HFF-Myc (cell line): ENCODE results near the gene PIGZ.

Source experiments
- DNase-seq: peaks from one replicate; pipeline ENCODE4 v3.0.0-alpha.2; 2011; ENCODE audit warnings: low read depth; ENCODE audit errors: extremely low read depth
- H3K4me3 ChIP-seq: replicated peaks from 2 replicates; pipeline ENCODE4 v1.5.1; 2011; ENCODE audit warnings: low read depth, mild to moderate bottlenecking, control low read depth, low read length
- TF ChIP-seq, protein P1 (sequence below): IDR thresholded peaks from 2 replicates; pipeline ENCODE4 v1.5.1; 2012; ENCODE audit warnings: mild to moderate bottlenecking, low read depth, low read length, control low read depth; ENCODE audit errors: missing control alignments

PIGZ gene

DNA sequence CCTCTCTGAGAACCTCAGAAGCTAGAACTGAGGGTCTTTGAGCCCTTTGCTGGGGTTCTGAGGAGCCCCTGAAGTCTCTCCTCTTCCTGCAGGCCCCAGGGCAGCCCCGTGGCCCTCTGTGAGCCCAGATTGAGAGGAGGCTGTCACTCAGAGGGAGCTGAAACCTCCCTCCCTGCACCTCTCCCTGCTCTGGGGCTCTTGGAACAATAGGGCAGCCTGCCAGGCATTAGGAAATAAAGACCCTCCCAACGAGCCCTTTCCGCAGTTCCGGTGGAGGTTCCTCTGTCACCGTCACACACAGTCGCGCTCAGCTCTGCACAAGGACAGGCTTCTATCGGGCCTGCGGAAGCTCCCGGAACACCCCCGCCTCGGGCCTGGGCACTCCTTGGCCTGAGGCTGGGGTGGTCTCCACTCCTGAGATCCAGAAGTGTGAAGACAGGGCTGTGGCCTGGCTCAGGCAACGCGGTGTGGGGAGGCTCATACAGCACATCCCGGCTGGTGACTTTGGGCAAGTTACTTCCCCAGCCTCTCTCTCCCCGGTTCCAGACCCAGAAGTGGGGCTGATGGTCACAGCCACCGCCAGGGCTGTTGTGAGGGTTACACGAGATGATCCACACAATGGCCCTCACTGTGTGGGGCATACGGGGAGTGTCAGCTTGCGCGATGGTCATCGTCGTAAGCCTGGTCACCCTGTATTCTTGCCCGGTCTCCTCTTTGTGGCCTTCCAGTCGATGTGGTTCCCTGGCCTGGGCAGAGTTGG, 43.3 kb upstream of the PIGZ start:
- DNase-seq: no peak
- no peak overlapping the region for H3K4me3 ChIP-seq
- TF ChIP-seq, protein P1, sequence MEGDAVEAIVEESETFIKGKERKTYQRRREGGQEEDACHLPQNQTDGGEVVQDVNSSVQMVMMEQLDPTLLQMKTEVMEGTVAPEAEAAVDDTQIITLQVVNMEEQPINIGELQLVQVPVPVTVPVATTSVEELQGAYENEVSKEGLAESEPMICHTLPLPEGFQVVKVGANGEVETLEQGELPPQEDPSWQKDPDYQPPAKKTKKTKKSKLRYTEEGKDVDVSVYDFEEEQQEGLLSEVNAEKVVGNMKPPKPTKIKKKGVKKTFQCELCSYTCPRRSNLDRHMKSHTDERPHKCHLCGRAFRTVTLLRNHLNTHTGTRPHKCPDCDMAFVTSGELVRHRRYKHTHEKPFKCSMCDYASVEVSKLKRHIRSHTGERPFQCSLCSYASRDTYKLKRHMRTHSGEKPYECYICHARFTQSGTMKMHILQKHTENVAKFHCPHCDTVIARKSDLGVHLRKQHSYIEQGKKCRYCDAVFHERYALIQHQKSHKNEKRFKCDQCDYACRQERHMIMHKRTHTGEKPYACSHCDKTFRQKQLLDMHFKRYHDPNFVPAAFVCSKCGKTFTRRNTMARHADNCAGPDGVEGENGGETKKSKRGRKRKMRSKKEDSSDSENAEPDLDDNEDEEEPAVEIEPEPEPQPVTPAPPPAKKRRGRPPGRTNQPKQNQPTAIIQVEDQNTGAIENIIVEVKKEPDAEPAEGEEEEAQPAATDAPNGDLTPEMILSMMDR: no peak

DNA sequence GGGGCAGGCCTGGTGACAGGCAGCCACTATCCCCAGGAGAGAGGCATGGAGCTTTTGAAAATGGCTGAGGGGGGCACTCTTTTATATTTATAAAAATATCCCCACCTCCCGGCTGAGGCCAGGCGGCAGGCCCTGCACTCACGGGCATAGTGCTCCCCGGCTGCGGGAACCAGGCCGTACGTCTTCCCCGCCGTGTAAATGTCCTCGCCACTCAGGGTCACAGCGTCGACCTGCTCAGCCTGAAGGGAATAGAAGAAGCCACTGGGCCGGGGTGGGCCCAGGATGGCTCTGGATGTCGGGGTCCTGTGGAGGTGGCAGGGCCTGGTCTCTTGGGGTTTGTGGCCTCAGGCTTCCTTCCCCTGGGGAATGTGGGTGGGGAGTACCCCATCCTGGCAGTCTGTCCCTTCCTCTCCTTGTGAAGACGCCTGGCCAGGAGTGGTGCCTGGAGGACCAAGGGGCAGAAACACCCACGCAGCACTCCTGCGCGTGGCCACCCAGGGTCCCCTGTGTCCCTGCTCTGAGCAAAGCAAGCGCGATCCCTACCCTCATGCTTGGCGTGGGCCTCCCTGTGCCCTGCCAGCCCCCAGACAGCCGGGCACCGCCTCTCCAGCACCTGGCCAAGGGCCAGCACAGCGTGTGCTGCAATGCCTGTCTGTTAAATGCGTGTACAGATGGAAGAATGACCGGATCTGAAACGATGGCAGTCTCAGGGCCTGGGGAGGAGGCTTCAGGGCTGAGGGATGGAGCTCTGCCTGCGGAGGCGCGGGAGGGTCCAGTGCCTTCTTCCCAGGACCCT, 42.1 kb upstream of the PIGZ start:
- no peak for DNase-seq
- TF ChIP-seq, protein P1: no peak
- H3K4me3 ChIP-seq: no peak overlapping the region

DNA sequence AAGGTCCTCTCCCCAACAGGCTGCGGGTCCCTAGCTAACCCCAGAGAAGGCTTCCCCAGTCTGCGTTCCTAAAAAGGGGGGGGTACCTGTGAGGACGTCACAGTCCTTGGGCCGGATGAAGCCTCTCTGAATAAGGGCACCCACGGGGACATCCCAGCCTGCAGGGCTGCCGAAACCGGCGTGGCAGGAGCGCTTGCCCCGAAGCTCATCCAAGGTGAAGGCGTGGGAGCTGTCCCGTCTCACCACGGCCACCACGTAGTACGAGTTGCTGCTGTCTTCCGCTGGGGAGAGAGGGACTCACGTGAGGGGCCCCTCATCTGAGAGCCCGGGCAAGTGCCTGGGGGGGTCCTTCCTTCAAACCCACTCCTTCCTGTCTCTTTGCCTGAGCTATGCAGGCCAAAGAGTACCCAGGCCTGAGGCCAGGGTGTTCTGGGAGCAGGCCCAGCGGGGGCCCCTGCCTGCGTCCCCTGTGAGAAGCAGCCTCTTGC, 40.9 kb upstream of the PIGZ start:
- TF ChIP-seq, protein P1: no peak
- H3K4me3 ChIP-seq: no peak overlapping the region
- DNase-seq: no peak

DNA sequence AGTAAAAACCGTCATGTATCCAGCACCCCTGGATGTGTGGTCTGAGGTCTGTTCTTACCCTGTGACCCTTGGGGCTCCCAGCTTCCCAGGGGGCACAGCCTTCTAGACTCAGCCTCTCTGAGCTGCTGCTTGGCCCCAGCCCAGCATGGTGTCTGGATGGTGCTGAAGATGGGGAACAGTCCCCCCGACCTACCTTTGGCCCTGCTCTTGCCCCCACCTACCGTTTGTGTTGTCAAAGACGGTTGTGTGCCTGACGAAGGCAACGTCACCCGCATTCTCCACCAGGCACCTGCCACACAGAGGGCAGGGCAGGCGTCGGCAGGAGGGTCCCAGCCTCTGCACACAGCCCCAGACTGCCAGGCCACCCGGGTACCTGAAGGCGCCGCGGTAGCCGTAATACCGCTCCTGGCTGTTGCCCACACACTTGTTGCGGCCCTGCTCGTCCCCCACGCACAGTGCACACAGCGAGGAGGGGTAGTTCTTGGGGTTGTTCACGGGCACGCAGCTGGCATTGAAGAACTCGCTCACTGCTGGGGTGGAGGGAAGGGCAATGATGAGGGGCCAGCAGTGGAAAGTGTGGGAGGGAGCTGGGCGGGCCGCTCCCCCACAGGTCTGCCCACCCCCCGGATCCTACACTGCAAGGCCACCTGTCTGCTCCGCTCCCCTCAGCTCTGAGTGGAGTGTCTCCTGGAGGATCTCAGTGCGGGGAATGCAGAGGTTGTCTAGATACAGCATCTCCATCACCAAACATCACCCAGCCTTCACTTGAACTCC, 40.0 kb upstream of the PIGZ start:
- no peak overlapping the region for H3K4me3 ChIP-seq
- TF ChIP-seq, protein P1: no peak
- no peak for DNase-seq

DNA sequence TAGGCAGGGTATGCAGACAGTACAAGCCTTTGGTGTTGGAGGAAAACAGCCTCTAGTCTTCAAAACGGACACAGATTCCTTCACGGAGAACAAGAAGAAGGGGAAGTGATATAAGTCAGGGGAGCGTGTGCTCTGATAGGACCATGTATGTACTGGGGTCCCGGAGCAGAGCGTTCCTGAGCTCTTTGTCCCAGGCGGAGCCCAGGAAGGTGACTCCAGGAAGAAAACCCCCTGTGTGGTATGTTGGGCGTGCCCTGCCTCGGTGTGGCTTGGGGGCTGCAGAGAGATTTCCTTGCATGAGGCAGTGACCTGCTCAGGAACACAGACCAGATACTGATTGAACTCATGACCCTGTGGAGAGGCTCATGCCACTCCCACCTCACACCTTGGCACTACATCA, 39.3 kb upstream of the PIGZ start:
- TF ChIP-seq, protein P1: no peak
- no peak for DNase-seq
- no peak overlapping the region for H3K4me3 ChIP-seq

DNA sequence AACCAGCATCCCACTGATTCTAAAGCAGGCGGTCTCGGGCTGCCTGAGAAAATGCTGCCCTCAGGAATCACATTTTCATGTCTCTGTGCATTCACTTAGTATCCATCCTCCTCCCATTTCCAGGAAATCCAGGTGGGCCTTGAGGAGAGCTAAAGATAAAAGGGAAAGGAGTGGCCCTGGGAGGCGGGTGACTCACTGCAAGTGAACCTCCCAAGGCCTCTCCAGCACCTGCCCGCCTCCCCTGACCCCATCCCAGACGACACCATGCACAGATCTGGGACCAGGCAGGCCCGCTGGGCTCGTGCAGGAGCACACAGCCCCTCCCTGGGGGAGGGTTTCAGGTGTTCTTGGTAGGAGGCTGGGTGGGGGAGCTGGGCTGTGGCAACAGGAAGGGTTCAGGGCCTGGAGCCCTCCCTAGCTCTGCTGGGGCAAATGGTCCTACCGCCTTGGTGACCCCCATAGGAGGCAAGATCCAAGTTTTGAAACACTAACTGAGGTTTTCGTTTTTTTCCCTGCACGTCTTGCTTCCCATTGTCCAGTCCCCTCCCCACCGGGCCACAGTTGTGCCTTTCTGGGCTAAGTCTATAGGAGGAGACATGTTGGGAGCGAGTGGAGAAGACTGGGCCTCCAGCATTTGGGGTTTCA, 38.8 kb upstream of the PIGZ start:
- TF ChIP-seq, protein P1: no peak
- H3K4me3 ChIP-seq: no peak overlapping the region
- no peak for DNase-seq
